ENCODE measurements around the gene ZBTB45.
"Not testable (repeated sequence)": the region's sequence is repeated elsewhere in the genome, so short reads cannot be mapped to it uniquely, and the experiment has no call there.

Gene ZBTB45

DNA sequence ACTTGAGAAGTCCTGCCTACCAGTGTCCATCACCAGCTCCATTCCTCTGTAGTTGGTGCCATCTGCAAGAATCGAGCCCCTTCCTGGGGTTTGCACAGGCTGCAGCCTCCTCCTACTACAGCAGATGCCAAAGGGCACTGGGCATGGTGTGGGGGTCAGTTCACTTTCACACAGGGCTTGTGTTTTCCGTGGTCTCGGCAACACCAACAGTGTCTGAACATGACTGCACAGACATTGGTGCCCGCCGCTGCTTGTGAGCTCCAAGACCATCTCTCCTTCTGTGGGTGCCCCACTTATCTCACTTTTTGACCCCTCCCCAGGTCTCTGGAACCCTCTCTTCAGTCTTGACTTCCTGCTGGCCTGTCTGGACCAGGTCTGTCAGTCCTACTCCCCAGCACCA is 28.2 kb downstream of the ZBTB45 start:
- no peak overlapping the region for H3K4me3 ChIP-seq (ENCODE audit: low read depth, low read length)
- TF ChIP-seq CTCF (IDR thresholded peaks at IDR 0.05; ENCODE audit: borderline replicate concordance, insufficient read depth, low read depth, low read length): no peak

DNA sequence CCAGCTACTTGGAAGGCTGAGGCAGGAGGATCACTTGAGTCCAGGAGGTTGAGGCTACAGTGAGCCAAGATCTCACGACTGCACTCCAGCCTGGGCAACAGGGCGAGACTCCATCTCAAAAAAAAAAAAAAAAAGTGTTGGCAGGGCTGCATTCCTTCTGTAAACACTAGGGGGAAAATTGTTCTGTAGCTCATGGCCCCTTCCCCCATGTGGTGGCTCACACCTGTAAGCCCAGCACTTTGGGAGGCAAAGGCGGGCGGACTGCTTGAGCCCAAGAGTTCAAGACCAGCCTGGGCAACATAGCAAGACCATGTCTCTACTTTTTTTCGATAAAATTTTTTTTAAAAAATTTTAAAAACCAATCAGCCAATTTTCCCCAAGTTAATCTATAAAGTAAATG is 35.3 kb downstream of the ZBTB45 start:
- not testable (repeated sequence) for H3K4me3 ChIP-seq (ENCODE audit: low read depth, low read length)

DNA sequence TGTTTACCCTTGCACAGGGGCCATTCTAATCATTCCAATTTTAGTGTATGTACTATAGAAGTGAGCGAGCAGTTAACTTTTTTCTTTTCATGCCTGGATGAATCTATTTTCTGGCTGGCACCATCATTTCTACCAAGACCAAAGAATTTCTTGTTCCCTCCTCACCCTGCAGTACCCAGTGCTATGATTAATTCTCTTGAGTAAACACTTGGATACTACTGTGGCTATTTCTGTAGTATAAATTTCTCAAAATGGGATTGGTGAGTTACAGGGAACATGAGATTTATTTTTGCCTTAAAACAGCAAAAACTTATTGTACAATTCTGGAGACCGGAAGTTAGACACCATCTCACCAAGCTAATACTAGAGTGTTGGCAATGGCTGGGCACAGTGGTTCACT is 35.8 kb downstream of the ZBTB45 start:
- no peak overlapping the region for H3K4me3 ChIP-seq (ENCODE audit: low read depth, low read length)
- no peak for TF ChIP-seq CTCF (IDR thresholded peaks at IDR 0.05; ENCODE audit: borderline replicate concordance, insufficient read depth, low read depth, low read length)

GRCh38 chr19:58482372-58482771 is 37.2 kb downstream of the ZBTB45 start:
- no peak for TF ChIP-seq CTCF (IDR thresholded peaks at IDR 0.05; ENCODE audit: borderline replicate concordance, insufficient read depth, low read depth, low read length)
- no peak overlapping the region for H3K4me3 ChIP-seq (ENCODE audit: low read depth, low read length)

GRCh38 chr19:58480831-58481230 is 38.8 kb downstream of the ZBTB45 start:
- no peak for TF ChIP-seq CTCF (IDR thresholded peaks at IDR 0.05; ENCODE audit: borderline replicate concordance, insufficient read depth, low read depth, low read length)
- no peak overlapping the region for H3K4me3 ChIP-seq (ENCODE audit: low read depth, low read length)

DNA sequence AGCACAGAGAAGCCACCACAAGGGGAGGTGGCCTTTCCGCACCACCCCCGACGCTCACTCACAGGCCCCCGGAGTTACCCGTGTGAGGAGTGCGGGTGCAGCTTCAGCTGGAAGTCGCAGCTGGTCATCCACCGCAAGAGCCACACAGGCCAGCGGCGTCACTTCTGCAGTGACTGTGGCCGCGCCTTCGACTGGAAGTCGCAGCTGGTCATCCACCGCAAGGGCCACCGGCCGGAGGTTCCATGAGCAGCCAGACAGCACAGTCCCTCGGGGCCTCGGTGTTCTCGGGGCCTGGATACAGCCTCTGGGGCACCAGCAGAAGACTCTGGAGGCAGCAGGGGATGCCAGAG is 39.2 kb downstream of the ZBTB45 start:
- no peak overlapping the region for H3K4me3 ChIP-seq (ENCODE audit: low read depth, low read length)
- no peak for TF ChIP-seq CTCF (IDR thresholded peaks at IDR 0.05; ENCODE audit: borderline replicate concordance, insufficient read depth, low read depth, low read length)

DNA sequence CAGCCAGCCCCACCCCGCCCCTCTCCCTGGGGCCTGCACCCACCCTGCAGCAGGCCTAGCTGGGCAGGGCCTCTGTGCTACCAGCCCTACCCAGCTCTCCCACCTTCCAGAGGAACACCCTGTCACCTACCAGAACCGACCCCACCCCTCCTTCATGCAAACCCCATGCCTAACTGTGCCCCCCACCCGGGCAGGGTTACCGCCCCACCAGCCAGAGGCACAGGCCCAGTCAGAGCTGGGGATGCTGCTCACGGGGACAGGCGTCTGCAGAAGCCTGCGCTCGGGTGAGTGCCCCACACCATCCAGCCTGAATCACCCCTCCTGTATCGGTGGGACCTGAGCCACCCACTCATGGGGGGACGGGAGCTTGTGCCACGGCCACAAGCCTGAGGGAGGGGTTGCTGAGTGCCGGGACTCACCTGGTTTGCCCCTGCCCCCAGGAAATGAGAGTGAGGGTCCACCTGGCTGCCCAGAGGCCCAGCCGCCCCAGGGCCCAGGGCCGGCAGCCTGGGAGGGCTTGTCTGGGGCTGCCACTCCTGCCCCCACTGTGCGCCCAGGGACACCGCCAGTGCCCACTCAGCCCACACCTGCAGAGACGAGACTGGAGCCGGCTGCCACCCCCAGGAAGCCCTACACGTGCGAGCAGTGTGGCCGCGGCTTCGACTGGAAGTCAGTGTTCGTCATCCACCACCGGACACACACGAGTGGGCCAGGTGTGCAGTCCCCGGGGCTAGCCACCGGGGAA is 39.7 kb downstream of the ZBTB45 start:
- no peak for TF ChIP-seq CTCF (IDR thresholded peaks at IDR 0.05; ENCODE audit: borderline replicate concordance, insufficient read depth, low read depth, low read length)
- H3K4me3 ChIP-seq (ENCODE audit: low read depth, low read length): no peak overlapping the region

DNA sequence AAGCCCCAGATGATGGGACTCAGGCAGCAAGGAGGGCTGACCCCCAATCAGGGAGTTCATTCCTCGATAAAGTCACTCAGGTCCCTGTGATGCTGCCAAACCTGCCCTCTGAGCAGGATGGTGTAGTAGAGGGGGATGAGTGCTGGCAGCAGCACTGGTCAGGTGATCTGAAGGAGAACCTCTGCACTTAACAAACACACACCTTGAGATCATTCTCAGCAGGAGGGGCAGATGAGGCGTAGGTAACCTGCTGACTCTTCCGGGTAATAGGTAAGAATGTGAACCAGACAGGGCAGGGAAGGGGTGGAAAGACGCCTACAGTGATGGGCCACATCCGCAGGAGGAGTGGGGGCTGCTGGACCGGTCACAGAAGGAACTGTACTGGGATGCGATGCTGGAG is 40.3 kb downstream of the ZBTB45 start:
- H3K4me3 ChIP-seq (ENCODE audit: low read depth, low read length): no peak overlapping the region
- no peak for TF ChIP-seq CTCF (IDR thresholded peaks at IDR 0.05; ENCODE audit: borderline replicate concordance, insufficient read depth, low read depth, low read length)

Measured in GM12875 (cell line).